SJSA1 (cell line): ENCODE results near the gene RNU5B-1. TPM values are rescaled to one million over a fixed set of nuclear protein-coding genes. Genes with fewer than 3 reads are reported as not detected.

Source experiments
- DNase-seq, 2 experiments: peaks; one replicate each; pipeline ENCODE4 v3.0.0-alpha.2; 2015 to 2020; ENCODE audit warnings: low spot score in 2 of 2, low read depth in 1 of 2
- H3K27ac ChIP-seq: fragments of 250-450 bp; sonication (Bioruptor Pico); 2 replicates; pipeline ENCODE4 v1.5.1; 2020; ENCODE audit warnings: mild to moderate bottlenecking, moderate library complexity
- H3K27me3 ChIP-seq: fragments of 250-450 bp; sonication (Bioruptor Pico); replicated peaks from 2 replicates; pipeline ENCODE4 v1.5.1; 2020; ENCODE audit warnings: mild to moderate bottlenecking, moderate library complexity
- H3K36me3 ChIP-seq: fragments of 250-450 bp; sonication (Bioruptor Pico); 2 replicates; pipeline ENCODE4 v1.5.1; 2020; ENCODE audit warnings: mild to moderate bottlenecking
- H3K4me1 ChIP-seq: fragments of 250-450 bp; sonication (Bioruptor Pico); replicated peaks from 2 replicates; pipeline ENCODE4 v1.6.1; 2021; ENCODE audit warnings: mild to moderate bottlenecking
- H3K4me3 ChIP-seq: fragments of 250-450 bp; sonication (Bioruptor Pico); 2 replicates; pipeline ENCODE4 v1.5.1; 2020; ENCODE audit warnings: mild to moderate bottlenecking
- H3K9me3 ChIP-seq: fragments of 250-450 bp; sonication (Bioruptor Pico); replicated peaks from 2 replicates; pipeline ENCODE4 v1.5.1; 2020; ENCODE audit warnings: mild to moderate bottlenecking
- total RNA-seq: library from RNA; depleted of rRNA; stranded (reverse); fragments of >200 nt; shearing (Covaris generic); gene quantifications from 2 replicates; pipeline ENCODE4 v1.2.3, GENCODE V29; 2014

RNU5B-1 gene
- total RNA-seq, 1 experiment from 2014 or later: not detected

- Histone ChIP-seq H3K27me3 (no peaks in the 10 kb centered on the region), H3K9me3 (no peaks in the 10 kb centered on the region), H3K27ac (no peak overlapping the region), H3K4me3 (no peak overlapping the region), H3K36me3 (no peaks in the 10 kb centered on the region), H3K4me1 (no peaks in the 10 kb centered on the region)
- DNase-seq: no peak
Measured at GRCh38 chr15:65327651-65328393, 23.3 kb downstream of the RNU5B-1 start.

GRCh38 chr15:65328506-65329287, 24.2 kb downstream of the RNU5B-1 start:
- Histone ChIP-seq H3K9me3 (no peaks in the 10 kb centered on the region), H3K4me3 (no peak overlapping the region), H3K36me3 (no peaks in the 10 kb centered on the region), H3K27ac (no peak overlapping the region), H3K4me1 (no peaks in the 10 kb centered on the region), H3K27me3 (no peaks in the 10 kb centered on the region)
- no peak for DNase-seq

- Histone ChIP-seq H3K27me3 (no peaks in the 10 kb centered on the region), H3K36me3 (no peaks in the 10 kb centered on the region), H3K4me1 (no peaks in the 10 kb centered on the region), H3K9me3 (no peaks in the 10 kb centered on the region), H3K27ac (no peak overlapping the region), H3K4me3 (no peak overlapping the region)
- DNase-seq: no peak
Measured at GRCh38 chr15:65329288-65329983, 25.0 kb downstream of the RNU5B-1 start.

- no peaks in the 10 kb centered on the region for H3K27me3 ChIP-seq
- H3K9me3 ChIP-seq: no peaks in the 10 kb centered on the region
- no peaks in the 10 kb centered on the region for H3K36me3 ChIP-seq
- H3K4me3 ChIP-seq: no peak overlapping the region
- H3K4me1 ChIP-seq: no peaks in the 10 kb centered on the region
- H3K27ac ChIP-seq: no peak overlapping the region
- DNase-seq: no peak
Measured at GRCh38 chr15:65329984-65330735, 25.7 kb downstream of the RNU5B-1 start.

- H3K36me3 ChIP-seq: no peaks in the 10 kb centered on the region
- no peak overlapping the region for H3K27ac ChIP-seq
- H3K27me3 ChIP-seq: no peaks in the 10 kb centered on the region
- no peak overlapping the region for H3K4me3 ChIP-seq
- no peak for DNase-seq
- no peaks in the 10 kb centered on the region for H3K9me3 ChIP-seq
- H3K4me1 ChIP-seq: no peaks in the 10 kb centered on the region
Measured at GRCh38 chr15:65330934-65331645, 26.6 kb downstream of the RNU5B-1 start.

- H3K27ac ChIP-seq: no peak overlapping the region
- H3K4me1 ChIP-seq: no peaks in the 10 kb centered on the region
- H3K27me3 ChIP-seq: no peaks in the 10 kb centered on the region
- no peaks in the 10 kb centered on the region for H3K9me3 ChIP-seq
- H3K36me3 ChIP-seq: no peaks in the 10 kb centered on the region
- H3K4me3 ChIP-seq: no peak overlapping the region
- no peak for DNase-seq
Measured at GRCh38 chr15:65331811-65332210, 27.3 kb downstream of the RNU5B-1 start.

GRCh38 chr15:65332391-65333147, 28.1 kb downstream of the RNU5B-1 start:
- no peaks in the 10 kb centered on the region for H3K36me3 ChIP-seq
- no peak for DNase-seq
- H3K27me3 ChIP-seq: no peaks in the 10 kb centered on the region
- no peaks in the 10 kb centered on the region for H3K4me1 ChIP-seq
- H3K27ac ChIP-seq: no peak overlapping the region
- H3K4me3 ChIP-seq: no peak overlapping the region
- no peaks in the 10 kb centered on the region for H3K9me3 ChIP-seq

GRCh38 chr15:65333148-65333820, 28.8 kb downstream of the RNU5B-1 start:
- H3K4me1 ChIP-seq: no peaks in the 10 kb centered on the region
- no peak for DNase-seq
- no peaks in the 10 kb centered on the region for H3K9me3 ChIP-seq
- no peak overlapping the region for H3K27ac ChIP-seq
- no peak overlapping the region for H3K4me3 ChIP-seq
- H3K36me3 ChIP-seq: no peaks in the 10 kb centered on the region
- no peaks in the 10 kb centered on the region for H3K27me3 ChIP-seq

GRCh38 chr15:65333856-65334255, 29.4 kb downstream of the RNU5B-1 start:
- H3K27me3 ChIP-seq: peaks cover 1% of the 10 kb centered on the region; the same call in 1 of the 2 replicates
- no peaks in the 10 kb centered on the region for H3K9me3 ChIP-seq
- DNase-seq: no peak
- H3K27ac ChIP-seq: no peak overlapping the region
- H3K4me3 ChIP-seq: no peak overlapping the region
- no peaks in the 10 kb centered on the region for H3K4me1 ChIP-seq
- H3K36me3 ChIP-seq: no peaks in the 10 kb centered on the region

GRCh38 chr15:65334586-65335231, 30.2 kb downstream of the RNU5B-1 start:
- Histone ChIP-seq H3K4me1 (no peaks in the 10 kb centered on the region), H3K9me3 (no peaks in the 10 kb centered on the region), H3K4me3 (no peak overlapping the region), H3K27ac (no peak overlapping the region), H3K36me3 (no peaks in the 10 kb centered on the region), H3K27me3 (peaks cover 6% of the 10 kb centered on the region)
- no peak for DNase-seq

GRCh38 chr15:65335278-65336055, 31.0 kb downstream of the RNU5B-1 start:
- H3K9me3 ChIP-seq: no peaks in the 10 kb centered on the region
- no peaks in the 10 kb centered on the region for H3K4me1 ChIP-seq
- DNase-seq: no peak
- no peaks in the 10 kb centered on the region for H3K36me3 ChIP-seq
- no peak overlapping the region for H3K4me3 ChIP-seq
- H3K27me3 ChIP-seq: peaks cover 6% of the 10 kb centered on the region
- no peak overlapping the region for H3K27ac ChIP-seq
